ENCODE measurements around the gene COL4A6.

Gene COL4A6

DNA sequence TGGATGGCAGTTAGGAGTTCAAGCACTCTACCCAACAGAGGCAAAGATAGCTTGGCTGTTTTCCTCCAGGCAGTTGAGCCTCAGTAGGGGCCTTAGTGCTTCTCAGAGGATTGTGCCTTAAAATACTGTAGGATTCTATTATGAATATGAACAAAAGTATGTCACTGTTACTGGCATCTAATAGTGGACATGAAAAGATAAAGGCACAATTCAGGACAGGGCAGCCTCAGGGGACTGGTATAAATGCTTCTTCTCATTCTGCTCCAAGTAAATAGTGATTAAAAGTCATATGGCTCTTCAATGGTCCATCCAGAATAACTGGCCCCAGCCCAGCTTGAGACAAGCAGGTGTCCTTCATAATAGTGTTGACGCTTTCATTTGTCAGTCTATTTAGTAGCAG, 17.7 kb downstream of the COL4A6 start:
- DNase-seq (ENCODE audit: low spot score), result no peak
- no peak overlapping the region for H4K91ac ChIP-seq (ENCODE audit: low read depth, low read length, poor library complexity)
- H2BK120ac ChIP-seq (ENCODE audit: low read depth, low read length), result no peak overlapping the region
- no peaks in the 10 kb centered on the region for H3K36me3 ChIP-seq (replicated peaks in 1 of 2; ENCODE audit: control insufficient read depth in 2 of 2, insufficient read depth in 2 of 2, low read length in 2 of 2)
- WGBS, 2 donors (ENCODE audit: extremely low coverage in 2 of 2, insufficient read length in 2 of 2, insufficient replicate concordance in 1 of 2), result no CpG with 5 or more reads among the region's 1 CpG
- H3K4me1 ChIP-seq (ENCODE audit: control insufficient read depth in 2 of 2, insufficient read depth in 1 of 2, low read depth in 1 of 2, low read length in 2 of 2), result no peaks in the 10 kb centered on the region
- H3K9ac ChIP-seq (ENCODE audit: low read depth, low read length, poor library complexity), result no peak overlapping the region
- H2AFZ ChIP-seq (ENCODE audit: low read length), result no peak overlapping the region
- no peak overlapping the region for H2AK5ac ChIP-seq (ENCODE audit: low read depth, low read length)
- no peak overlapping the region for H2BK5ac ChIP-seq (ENCODE audit: low read length)
- H2BK12ac ChIP-seq (ENCODE audit: low read length), result no peak overlapping the region
- H3K27me3 ChIP-seq (ENCODE audit: control insufficient read depth in 3 of 3, insufficient read depth in 3 of 3, low read depth in 1 of 3, low read length in 3 of 3), result no peaks in the 10 kb centered on the region
- H3K27ac ChIP-seq (replicated peaks; ENCODE audit: low read length), result no peak overlapping the region
- H3K79me1 ChIP-seq (ENCODE audit: low read depth, low read length), result no peaks in the 10 kb centered on the region
- H3K4me2 ChIP-seq (ENCODE audit: insufficient read depth, low read length, poor library complexity, severe bottlenecking), result no peak overlapping the region
- H3K9me3 ChIP-seq (replicated peaks in 1 of 2; ENCODE audit: control insufficient read depth in 2 of 2, insufficient read depth in 1 of 2, low read depth in 1 of 2, low read length in 2 of 2), result no peaks in the 10 kb centered on the region
- H3K18ac ChIP-seq (ENCODE audit: low read length), result no peak overlapping the region
- H3K23ac ChIP-seq (ENCODE audit: low read depth, low read length, poor library complexity), result no peak overlapping the region
- no peak overlapping the region for H3K4me3 ChIP-seq (ENCODE audit: low read length in 2 of 2)
- H4K8ac ChIP-seq (ENCODE audit: low read depth, low read length), result no peak overlapping the region
- no peak overlapping the region for H3K4ac ChIP-seq (ENCODE audit: low read length)
- no peak overlapping the region for H3K14ac ChIP-seq (ENCODE audit: low read length)
- no peak overlapping the region for H2BK15ac ChIP-seq (ENCODE audit: low read length)

DNA sequence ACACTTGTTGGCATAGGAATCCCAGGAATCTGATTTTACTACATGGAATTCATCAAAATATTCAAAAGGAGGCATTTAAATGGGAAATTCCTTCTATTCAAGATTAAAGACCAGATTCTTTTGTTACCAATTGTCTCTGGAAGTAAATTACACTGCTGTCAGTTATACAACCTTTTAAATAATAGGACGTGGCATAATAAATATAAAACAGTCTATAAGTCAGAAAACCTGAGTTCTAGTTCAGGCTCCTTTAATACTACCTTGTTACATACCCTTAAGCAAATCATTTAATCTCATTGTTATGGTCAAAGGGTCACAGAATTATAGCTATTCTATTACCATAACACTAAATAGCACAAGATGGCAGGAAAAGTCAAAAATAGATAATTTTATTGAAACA, 18.8 kb downstream of the COL4A6 start:
- Histone ChIP-seq H2BK12ac (ENCODE audit: low read length) (no peak overlapping the region), H3K4me2 (ENCODE audit: insufficient read depth, low read length, poor library complexity, severe bottlenecking) (no peak overlapping the region), H3K79me1 (ENCODE audit: low read depth, low read length) (no peaks in the 10 kb centered on the region), H2BK120ac (ENCODE audit: low read depth, low read length) (no peak overlapping the region), H2AK5ac (ENCODE audit: low read depth, low read length) (no peak overlapping the region), H3K36me3 (replicated peaks in 1 of 2; ENCODE audit: control insufficient read depth in 2 of 2, insufficient read depth in 2 of 2, low read length in 2 of 2) (no peaks in the 10 kb centered on the region), H2AFZ (ENCODE audit: low read length) (no peak overlapping the region), H2BK5ac (ENCODE audit: low read length) (no peak overlapping the region), H3K4me3 (ENCODE audit: low read length in 2 of 2) (no peak overlapping the region), H3K27me3 (ENCODE audit: control insufficient read depth in 3 of 3, insufficient read depth in 3 of 3, low read depth in 1 of 3, low read length in 3 of 3) (no peaks in the 10 kb centered on the region), H3K4ac (ENCODE audit: low read length) (no peak overlapping the region), H3K18ac (ENCODE audit: low read length) (no peak overlapping the region), H2BK15ac (ENCODE audit: low read length) (no peak overlapping the region), H3K9me3 (replicated peaks in 1 of 2; ENCODE audit: control insufficient read depth in 2 of 2, insufficient read depth in 1 of 2, low read depth in 1 of 2, low read length in 2 of 2) (no peaks in the 10 kb centered on the region), H3K9ac (ENCODE audit: low read depth, low read length, poor library complexity) (no peak overlapping the region), H3K27ac (replicated peaks; ENCODE audit: low read length) (no peak overlapping the region), H3K14ac (ENCODE audit: low read length) (no peak overlapping the region), H4K8ac (ENCODE audit: low read depth, low read length) (no peak overlapping the region), H4K91ac (ENCODE audit: low read depth, low read length, poor library complexity) (no peak overlapping the region), H3K23ac (ENCODE audit: low read depth, low read length, poor library complexity) (no peak overlapping the region), H3K4me1 (ENCODE audit: control insufficient read depth in 2 of 2, insufficient read depth in 1 of 2, low read depth in 1 of 2, low read length in 2 of 2) (no peaks in the 10 kb centered on the region)
- no CpG with 5 or more reads among the region's 1 CpG for WGBS, 2 donors (ENCODE audit: extremely low coverage in 2 of 2, insufficient read length in 2 of 2, insufficient replicate concordance in 1 of 2)
- no peak for DNase-seq (ENCODE audit: low spot score)

DNA sequence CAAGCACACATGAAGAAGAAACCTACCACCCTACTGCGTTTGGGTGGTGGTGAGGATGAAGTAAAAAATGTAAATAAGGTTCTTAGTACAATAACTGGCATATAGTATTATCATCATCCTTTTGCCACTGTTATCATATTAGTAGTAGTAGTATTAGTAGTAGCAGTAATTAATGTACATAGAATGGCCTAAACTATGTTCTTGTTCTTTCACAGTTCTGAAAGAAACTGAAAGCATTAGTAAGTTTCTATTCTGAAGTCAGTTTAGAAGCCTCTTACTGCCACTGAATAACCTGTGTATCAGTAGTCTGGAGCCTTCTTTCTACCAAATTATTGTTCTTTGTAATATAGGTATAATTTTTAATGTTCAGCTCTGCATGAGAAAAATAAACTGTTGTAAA, 21.0 kb downstream of the COL4A6 start:
- no peaks in the 10 kb centered on the region for H3K9me3 ChIP-seq (replicated peaks in 1 of 2; ENCODE audit: control insufficient read depth in 2 of 2, insufficient read depth in 1 of 2, low read depth in 1 of 2, low read length in 2 of 2)

DNA sequence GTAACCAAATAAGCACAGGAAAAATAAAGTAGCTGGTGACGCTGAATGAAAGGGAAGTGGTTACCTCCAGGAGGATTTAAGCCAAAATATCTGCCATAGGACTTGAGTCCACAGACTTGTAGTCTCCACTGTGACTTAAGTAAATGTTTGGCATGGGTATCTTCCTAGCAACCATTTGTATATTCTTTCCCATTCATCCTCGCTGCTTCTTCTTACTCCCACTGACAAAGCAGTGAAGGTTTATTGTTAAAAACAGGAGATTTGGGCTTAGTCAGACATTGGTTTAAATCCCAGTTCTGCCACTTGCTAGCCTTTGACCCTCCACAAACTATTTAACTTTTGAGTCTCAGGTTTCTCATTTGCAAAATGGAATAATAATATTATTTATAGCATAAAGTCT, 22.3 kb downstream of the COL4A6 start:
- H2BK5ac ChIP-seq (ENCODE audit: low read length), result no peak overlapping the region
- H2AFZ ChIP-seq (ENCODE audit: low read length), result no peak overlapping the region
- no peak overlapping the region for H3K4ac ChIP-seq (ENCODE audit: low read length)
- no peak overlapping the region for H2BK12ac ChIP-seq (ENCODE audit: low read length)
- H3K14ac ChIP-seq (ENCODE audit: low read length), result no peak overlapping the region
- no peak overlapping the region for H3K4me2 ChIP-seq (ENCODE audit: insufficient read depth, low read length, poor library complexity, severe bottlenecking)
- H3K9ac ChIP-seq (ENCODE audit: low read depth, low read length, poor library complexity), result no peak overlapping the region
- no peak overlapping the region for H4K8ac ChIP-seq (ENCODE audit: low read depth, low read length)
- H3K79me1 ChIP-seq (ENCODE audit: low read depth, low read length), result no peaks in the 10 kb centered on the region
- no peak overlapping the region for H2AK5ac ChIP-seq (ENCODE audit: low read depth, low read length)
- no peak overlapping the region for H3K18ac ChIP-seq (ENCODE audit: low read length)
- no peak overlapping the region for H3K23ac ChIP-seq (ENCODE audit: low read depth, low read length, poor library complexity)
- no peak overlapping the region for H4K91ac ChIP-seq (ENCODE audit: low read depth, low read length, poor library complexity)
- DNase-seq (ENCODE audit: low spot score), result no peak
- no peaks in the 10 kb centered on the region for H3K9me3 ChIP-seq (replicated peaks in 1 of 2; ENCODE audit: control insufficient read depth in 2 of 2, insufficient read depth in 1 of 2, low read depth in 1 of 2, low read length in 2 of 2)
- H3K27me3 ChIP-seq (ENCODE audit: control insufficient read depth in 3 of 3, insufficient read depth in 3 of 3, low read depth in 1 of 3, low read length in 3 of 3), result no peaks in the 10 kb centered on the region
- H3K27ac ChIP-seq (replicated peaks; ENCODE audit: low read length), result no peak overlapping the region
- no peak overlapping the region for H2BK15ac ChIP-seq (ENCODE audit: low read length)
- H3K36me3 ChIP-seq (replicated peaks in 1 of 2; ENCODE audit: control insufficient read depth in 2 of 2, insufficient read depth in 2 of 2, low read length in 2 of 2), result no peaks in the 10 kb centered on the region
- H3K4me1 ChIP-seq (ENCODE audit: control insufficient read depth in 2 of 2, insufficient read depth in 1 of 2, low read depth in 1 of 2, low read length in 2 of 2), result no peaks in the 10 kb centered on the region
- no peak overlapping the region for H2BK120ac ChIP-seq (ENCODE audit: low read depth, low read length)
- no CpG with 5 or more reads among the region's 2 CpGs for WGBS, 2 donors (ENCODE audit: extremely low coverage in 2 of 2, insufficient read length in 2 of 2, insufficient replicate concordance in 1 of 2)
- H3K4me3 ChIP-seq (ENCODE audit: low read length in 2 of 2), result no peak overlapping the region

More for the DNA sequence above, 21.0 kb downstream of the COL4A6 start:
- H3K27me3 ChIP-seq (ENCODE audit: control insufficient read depth in 3 of 3, insufficient read depth in 3 of 3, low read depth in 1 of 3, low read length in 3 of 3), result no peaks in the 10 kb centered on the region
- no peak overlapping the region for H3K27ac ChIP-seq (replicated peaks; ENCODE audit: low read length)
- no peaks in the 10 kb centered on the region for H3K36me3 ChIP-seq (replicated peaks in 1 of 2; ENCODE audit: control insufficient read depth in 2 of 2, insufficient read depth in 2 of 2, low read length in 2 of 2)
- no peak overlapping the region for H3K9ac ChIP-seq (ENCODE audit: low read depth, low read length, poor library complexity)
- no peaks in the 10 kb centered on the region for H3K79me1 ChIP-seq (ENCODE audit: low read depth, low read length)
- no peak overlapping the region for H3K4me3 ChIP-seq (ENCODE audit: low read length in 2 of 2)
- no peak overlapping the region for H4K8ac ChIP-seq (ENCODE audit: low read depth, low read length)
- no peak overlapping the region for H3K23ac ChIP-seq (ENCODE audit: low read depth, low read length, poor library complexity)
- no peak overlapping the region for H4K91ac ChIP-seq (ENCODE audit: low read depth, low read length, poor library complexity)
- no peak overlapping the region for H2BK15ac ChIP-seq (ENCODE audit: low read length)
- no CpG with 5 or more reads among the region's 1 CpG for WGBS, 2 donors (ENCODE audit: extremely low coverage in 2 of 2, insufficient read length in 2 of 2, insufficient replicate concordance in 1 of 2)
- H2BK5ac ChIP-seq (ENCODE audit: low read length), result no peak overlapping the region
- H2BK12ac ChIP-seq (ENCODE audit: low read length), result no peak overlapping the region
- H3K4me2 ChIP-seq (ENCODE audit: insufficient read depth, low read length, poor library complexity, severe bottlenecking), result no peak overlapping the region
- H3K4ac ChIP-seq (ENCODE audit: low read length), result no peak overlapping the region
- no peak overlapping the region for H3K18ac ChIP-seq (ENCODE audit: low read length)
- H2BK120ac ChIP-seq (ENCODE audit: low read depth, low read length), result no peak overlapping the region
- no peak overlapping the region for H2AK5ac ChIP-seq (ENCODE audit: low read depth, low read length)
- H3K14ac ChIP-seq (ENCODE audit: low read length), result no peak overlapping the region
- H2AFZ ChIP-seq (ENCODE audit: low read length), result no peak overlapping the region
- H3K4me1 ChIP-seq (ENCODE audit: control insufficient read depth in 2 of 2, insufficient read depth in 1 of 2, low read depth in 1 of 2, low read length in 2 of 2), result no peaks in the 10 kb centered on the region
- DNase-seq (ENCODE audit: low spot score), result no peak

Data from neuronal stem cell (in vitro differentiated cells).